GM21737 (cell line): ENCODE results near the gene ARHGAP10.

ENCODE experiments used
- ATAC-seq: cut with Tn5 transposase; IDR thresholded peaks from one replicate; pipeline ENCODE4 v1.9.1; 2021; ENCODE audit warnings: mild to moderate bottlenecking, moderate library complexity; ENCODE audit not compliant: unreplicated experiment

ARHGAP10 gene

GRCh38 chr4:147730333-147730732 is 1.6 kb upstream of the ARHGAP10 start:
- ATAC-seq, result no peak

- peak; percentile 24 for ATAC-seq
Measured at GRCh38 chr4:147732518-147733235, 789 bp downstream of the ARHGAP10 start.

- ATAC-seq, result no peak
Measured at GRCh38 chr4:147733716-147734344, 1.9 kb downstream of the ARHGAP10 start.

GRCh38 chr4:147734496-147734895 is 2.6 kb downstream of the ARHGAP10 start:
- ATAC-seq, result no peak

- ATAC-seq, result no peak
Measured at GRCh38 chr4:147735413-147736301, 3.8 kb downstream of the ARHGAP10 start.

- no peak for ATAC-seq
Measured at GRCh38 chr4:147736458-147736857, 4.6 kb downstream of the ARHGAP10 start.

- ATAC-seq, result no peak
Measured at GRCh38 chr4:147737623-147738022, 5.7 kb downstream of the ARHGAP10 start.

GRCh38 chr4:147739239-147739823 is 7.4 kb downstream of the ARHGAP10 start:
- ATAC-seq, result no peak

- ATAC-seq, result no peak
Measured at GRCh38 chr4:147740176-147740575, 8.3 kb downstream of the ARHGAP10 start.

GRCh38 chr4:147741190-147741788 is 9.4 kb downstream of the ARHGAP10 start:
- no peak for ATAC-seq

- no peak for ATAC-seq
Measured at GRCh38 chr4:147747787-147748454, 16.0 kb downstream of the ARHGAP10 start.

GRCh38 chr4:147749811-147750321 is 18.0 kb downstream of the ARHGAP10 start:
- peak; percentile 99 for ATAC-seq

- no peak for ATAC-seq
Measured at GRCh38 chr4:147753047-147753446, 21.2 kb downstream of the ARHGAP10 start.

- ATAC-seq, result no peak
Measured at GRCh38 chr4:147754037-147754445, 22.2 kb downstream of the ARHGAP10 start.

- no peak for ATAC-seq
Measured at GRCh38 chr4:147755561-147756295, 23.8 kb downstream of the ARHGAP10 start.

- ATAC-seq, result no peak
Measured at GRCh38 chr4:147756417-147756816, 24.5 kb downstream of the ARHGAP10 start.

GRCh38 chr4:147760176-147760575 is 28.3 kb downstream of the ARHGAP10 start:
- ATAC-seq, result no peak

- ATAC-seq, result no peak
Measured at GRCh38 chr4:147760695-147761094, 28.8 kb downstream of the ARHGAP10 start.

- no peak for ATAC-seq
Measured at GRCh38 chr4:147761218-147761883, 29.5 kb downstream of the ARHGAP10 start.
